Activated CD4-positive, alpha-beta memory T cell treated with anti-CD3 and anti-CD28 coated beads for 36 hours (primary cell): ENCODE measurements around the gene ABCA3. TPM values are rescaled to one million over a fixed set of nuclear protein-coding genes. Genes with fewer than 3 reads are reported as not detected.

Experiments used
- CTCF ChIA-PET: fragments of 350-600 bp; sonication (Branson Sonifier 250); formaldehyde crosslinking; loops from one replicate; lab custom pipeline; 2021; ENCODE audit warnings: antibody characterized with exemption, inconsistent platforms; lab: Charles Lee
- POLR2A ChIA-PET: fragments of 350-600 bp; sonication (Branson Sonifier 250); formaldehyde crosslinking; loops from one replicate; lab custom pipeline; 2021; ENCODE audit warnings: antibody characterized with exemption; lab: Charles Lee
- DNase-seq: peaks from one replicate; pipeline ENCODE4 v3.0.0-alpha.2; 2020
- H3K27ac Mint-ChIP-seq: one replicate; pipeline ENCODE4 v1.8.0; 2021; ENCODE audit warnings: mixed read lengths
- H3K27me3 Mint-ChIP-seq: one replicate; pipeline ENCODE4 v1.8.0; 2021; ENCODE audit warnings: mixed read lengths
- H3K36me3 Mint-ChIP-seq: one replicate; pipeline ENCODE4 v1.8.0; 2021; ENCODE audit warnings: mixed read lengths
- H3K4me1 Mint-ChIP-seq: one replicate; pipeline ENCODE4 v1.8.0; 2021; ENCODE audit warnings: low read depth, mixed read lengths
- H3K4me3 Mint-ChIP-seq: one replicate; pipeline ENCODE4 v1.8.0; 2021; ENCODE audit warnings: mild to moderate bottlenecking, mixed read lengths
- H3K9me3 Mint-ChIP-seq: one replicate; pipeline ENCODE4 v1.8.0; 2021; ENCODE audit warnings: mixed read lengths
- intact Hi-C: fragments of 100-400 bp; cut with micrococcal nuclease; formaldehyde crosslinking; loops from one replicate; pipeline ENCODE4 v1.15.1; 2023
- total RNA-seq, 2 experiments: library from RNA; stranded (reverse); gene quantifications; one replicate each; pipeline ENCODE4 v1.2.3, GENCODE V29; 2021

The ABCA3 gene
- total RNA-seq, 2 experiments from 2014 or later, result 6.1 to 6.4 TPM

DNA sequence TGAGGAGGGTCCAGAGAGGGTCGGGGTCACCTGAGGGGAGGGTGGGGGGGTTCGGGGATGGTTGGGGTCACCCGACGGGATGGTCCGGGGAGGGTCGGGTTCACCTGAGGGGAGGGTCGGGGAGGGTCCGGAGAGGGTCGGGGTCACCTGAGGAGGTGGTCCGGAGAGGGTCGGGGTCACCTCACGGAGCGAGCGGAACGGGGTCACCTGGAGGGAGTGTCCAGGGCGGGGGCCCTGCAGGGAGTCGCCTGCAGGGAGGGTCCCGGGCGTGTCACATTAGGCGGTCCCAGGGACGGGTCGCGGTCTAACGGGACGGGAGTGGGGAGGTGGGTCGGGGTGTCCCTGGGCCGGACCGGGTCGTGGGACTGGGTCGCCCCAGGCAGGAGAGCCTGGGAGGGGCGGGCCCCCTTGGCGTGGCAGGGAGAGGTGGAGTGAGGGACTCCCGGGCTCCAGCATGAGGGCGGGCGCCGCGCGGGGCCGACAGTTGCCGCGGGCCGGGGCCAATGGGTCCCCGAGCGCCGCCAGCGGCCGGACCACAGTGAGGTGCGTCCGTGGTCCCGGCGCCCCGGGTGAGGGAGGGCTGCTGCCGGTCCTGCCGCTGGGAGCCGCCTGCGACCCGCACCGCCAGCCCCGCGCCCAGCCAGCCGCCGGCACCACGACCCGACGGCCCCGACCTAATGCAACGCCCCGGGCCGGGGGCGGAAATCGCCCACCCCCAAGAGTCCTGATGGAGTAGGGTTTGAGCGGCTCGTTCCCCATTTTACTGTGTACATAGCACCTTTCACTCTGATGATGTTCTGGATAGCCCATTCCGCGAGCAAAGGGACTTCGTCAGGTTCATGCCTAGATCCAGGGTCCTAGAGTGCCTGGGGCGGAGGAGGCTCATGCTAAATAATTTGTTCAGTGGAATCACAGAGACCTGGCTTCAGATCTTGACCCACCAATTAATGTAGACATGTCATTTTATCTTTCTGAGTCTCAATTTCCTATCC, 1.2 kb upstream of the ABCA3 start:
- Mint-ChIP-seq H3K27ac (no peak overlapping the region), H3K4me1 (peaks cover 22% of the 10 kb centered on the region), H3K36me3 (peaks cover 2% of the 10 kb centered on the region), H3K27me3 (peaks cover 6% of the 10 kb centered on the region), H3K9me3 (no peaks in the 10 kb centered on the region), H3K4me3 (no peak overlapping the region)
- intact Hi-C loops, result loop anchor here (2.0 kb wide), 2 partner anchors 87 to 159 kb away; partner anchors contain the start of gene CCNF
- ChIA-PET CTCF (interaction anchor here (1.0 kb wide), 1 partner anchor 145 kb away, joined by 3 read pairs; no protein-coding TSS in a partner anchor), POLR2A (no interaction called here)
- DNase-seq, result no peak

DNA sequence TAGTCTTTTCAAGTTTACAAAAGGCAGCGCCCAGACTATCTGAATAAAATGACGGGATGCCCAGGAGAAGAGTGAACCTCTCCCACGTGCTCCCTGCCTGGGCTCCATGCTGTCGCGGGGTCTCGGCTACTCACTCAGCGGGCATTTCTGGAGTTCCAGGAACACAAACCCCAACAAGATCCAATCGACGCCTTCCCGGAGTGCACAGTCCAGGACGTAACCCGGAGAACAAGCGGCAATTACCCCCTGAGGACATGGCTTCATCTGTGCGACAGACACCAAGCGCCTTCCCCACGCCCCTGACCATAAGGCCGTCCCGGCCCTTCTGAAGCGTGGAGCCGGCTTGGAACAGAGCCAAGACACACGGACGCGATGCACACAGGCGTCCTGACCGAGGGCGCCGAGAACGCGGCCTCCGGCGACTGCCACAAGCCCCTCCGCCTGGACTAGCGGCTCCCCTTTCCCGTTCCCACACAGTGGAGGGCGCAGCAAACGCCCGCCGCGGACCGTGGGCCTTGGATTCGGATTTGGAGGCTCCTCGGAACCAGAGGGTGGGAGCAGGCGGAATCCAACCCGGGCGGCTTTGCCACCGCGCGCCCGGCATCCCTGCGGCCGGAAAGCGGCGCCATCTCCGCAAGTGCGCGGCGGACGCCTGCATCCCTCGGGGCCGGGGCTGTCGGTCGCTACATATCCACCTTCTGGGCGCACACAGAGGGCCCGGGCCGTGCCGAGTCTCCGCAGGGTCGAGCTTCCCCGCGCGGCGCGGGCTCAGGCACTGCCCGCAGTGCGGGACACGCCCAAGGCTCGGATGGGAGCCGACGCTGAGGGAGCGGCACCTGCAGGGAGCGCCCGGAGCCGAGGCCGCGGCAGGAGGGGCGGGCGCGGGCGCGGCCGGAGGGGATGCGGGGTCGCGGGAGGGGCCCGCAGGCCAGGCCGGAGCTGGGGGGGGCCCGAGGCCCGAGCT, 725 bp downstream of the ABCA3 start:
- intact Hi-C loops, result loop anchor here (1.0 to 2.0 kb wide), 3 partner anchors 89 to 161 kb away; partner anchors contain the start of gene CCNF
- DNase-seq, result peak; percentile 51
- peak overlapping the region; percentile 76 for H3K4me3 Mint-ChIP-seq
- POLR2A ChIA-PET, result no interaction called here
- no peak overlapping the region for H3K27ac Mint-ChIP-seq
- no peaks in the 10 kb centered on the region for H3K9me3 Mint-ChIP-seq
- H3K4me1 Mint-ChIP-seq, result peaks cover 22% of the 10 kb centered on the region
- H3K27me3 Mint-ChIP-seq, result peaks cover 4% of the 10 kb centered on the region
- CTCF ChIA-PET, result interaction anchor here (0.6 to 1.4 kb wide), 14 partner anchors 18 to 175 kb away, joined by 3 to 7 read pairs (median 4); partner anchors contain the start of genes CCNF, ECI1 and TEDC2
- peaks cover 2% of the 10 kb centered on the region for H3K36me3 Mint-ChIP-seq

DNA sequence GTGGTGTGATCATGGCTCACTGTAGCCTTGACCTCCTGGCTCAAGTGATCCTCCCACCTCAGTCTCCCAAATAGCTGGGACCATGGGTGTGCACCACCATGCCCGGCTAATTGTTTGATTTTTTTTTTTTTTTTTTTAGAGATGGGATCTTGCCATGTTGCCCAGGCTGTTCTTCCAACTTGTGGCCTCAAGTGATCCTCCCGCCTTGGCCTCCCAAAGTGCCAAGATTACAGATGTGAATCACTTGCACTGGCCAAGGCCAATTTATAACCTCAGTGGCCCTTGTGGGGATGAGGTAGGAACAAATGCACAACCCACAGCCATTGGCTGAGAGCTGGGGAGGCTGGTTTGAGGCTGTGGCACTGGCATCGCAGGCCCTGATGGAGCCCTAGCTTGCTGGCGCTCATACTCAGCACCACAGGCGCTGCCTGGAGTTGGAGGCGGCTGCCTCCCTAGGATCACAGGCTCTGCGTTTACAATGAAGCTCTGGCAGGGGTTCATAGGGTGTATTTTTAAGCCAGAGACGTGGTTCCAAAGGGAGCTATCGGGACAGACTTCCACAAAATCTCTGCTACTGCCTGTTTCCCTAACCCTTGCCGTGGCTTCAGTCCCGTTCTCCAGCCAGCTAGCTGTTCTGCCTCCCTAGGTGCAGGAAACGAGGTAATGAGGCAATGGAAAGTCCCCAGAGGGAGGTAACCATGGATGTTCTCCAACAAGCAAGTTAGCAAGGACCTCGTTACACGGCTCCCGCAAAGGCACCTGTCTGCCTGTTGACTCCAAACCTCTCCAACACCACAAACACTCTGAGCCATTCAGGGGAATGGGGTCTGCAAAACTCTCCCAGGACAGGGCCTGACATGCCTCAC, 2.9 kb downstream of the ABCA3 start:
- Mint-ChIP-seq H3K9me3 (no peaks in the 10 kb centered on the region), H3K4me3 (no peak overlapping the region), H3K36me3 (peaks cover 2% of the 10 kb centered on the region), H3K27ac (no peak overlapping the region), H3K4me1 (peaks cover 19% of the 10 kb centered on the region), H3K27me3 (peaks cover 4% of the 10 kb centered on the region)
- POLR2A ChIA-PET, result no interaction called here
- intact Hi-C loops, result no loop called here
- no peak for DNase-seq
- CTCF ChIA-PET, result no interaction called here

DNA sequence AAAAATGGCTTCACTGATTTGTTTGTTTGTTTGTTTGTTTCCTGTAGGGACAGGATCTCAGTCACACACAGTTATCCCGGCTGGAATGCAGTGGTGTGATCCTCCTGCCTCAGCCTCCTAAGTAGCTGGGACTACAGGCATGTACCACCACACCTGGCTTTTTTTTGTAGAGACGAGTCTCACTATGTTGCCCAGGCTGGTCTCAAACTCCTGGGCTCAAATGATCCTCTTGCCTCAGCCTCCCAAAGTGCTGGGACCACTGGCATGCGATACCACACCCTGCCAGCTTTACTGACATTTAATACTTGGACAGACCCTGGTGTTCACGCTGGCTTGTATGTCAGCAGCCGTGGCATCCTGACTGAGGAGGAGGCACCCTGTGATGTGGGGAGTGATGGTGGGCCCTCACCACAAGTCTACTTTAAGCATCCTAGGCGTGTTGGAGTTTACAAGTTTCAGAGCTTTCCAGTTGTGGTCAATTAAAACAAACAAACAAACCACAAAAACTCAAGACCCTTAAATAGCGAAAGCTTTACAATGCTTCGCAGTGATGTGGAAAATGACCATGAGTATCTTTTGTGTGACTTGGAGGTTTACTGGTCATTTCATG, 5.1 kb downstream of the ABCA3 start:
- H3K4me3 Mint-ChIP-seq, result no peak overlapping the region
- ChIA-PET CTCF (interaction anchor here (1.2 kb wide), 1 partner anchor 9 kb away, joined by 3 read pairs; no protein-coding TSS in a partner anchor), POLR2A (no interaction called here)
- no peaks in the 10 kb centered on the region for H3K36me3 Mint-ChIP-seq
- DNase-seq, result no peak
- no peaks in the 10 kb centered on the region for H3K9me3 Mint-ChIP-seq
- intact Hi-C loops, result no loop called here
- no peak overlapping the region for H3K27ac Mint-ChIP-seq
- peaks cover 17% of the 10 kb centered on the region for H3K4me1 Mint-ChIP-seq
- no peaks in the 10 kb centered on the region for H3K27me3 Mint-ChIP-seq

DNA sequence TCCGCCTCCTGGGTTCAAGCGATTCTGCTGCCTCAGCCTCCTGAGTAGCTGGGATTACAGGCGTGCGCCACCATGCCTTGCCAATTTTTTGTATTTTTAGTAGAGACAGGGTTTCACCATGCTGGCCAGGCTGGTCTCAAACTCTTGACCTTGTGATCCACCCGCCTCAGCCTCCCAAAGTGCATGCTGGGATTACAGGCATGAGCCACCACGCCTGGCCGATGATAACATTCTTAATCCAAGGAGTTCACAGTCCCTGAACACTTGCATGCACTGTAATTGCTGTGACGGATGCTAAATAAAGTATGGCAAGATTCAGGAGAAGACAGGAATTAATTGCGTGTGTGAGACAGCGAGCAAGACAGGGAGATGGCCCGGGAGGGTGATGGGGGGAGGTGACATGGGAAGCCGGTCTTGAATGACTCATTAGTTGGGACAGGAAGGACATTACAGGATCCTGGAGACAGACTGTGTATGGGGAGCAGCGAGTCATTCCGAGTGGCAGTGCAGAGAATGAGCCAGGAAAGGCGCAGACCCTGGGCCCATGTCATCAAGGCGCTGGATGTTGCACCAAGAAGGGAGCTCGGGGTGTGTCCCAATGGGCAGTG, 6.7 kb downstream of the ABCA3 start:
- no peaks in the 10 kb centered on the region for H3K27me3 Mint-ChIP-seq
- peaks cover 9% of the 10 kb centered on the region for H3K4me1 Mint-ChIP-seq
- H3K27ac Mint-ChIP-seq, result no peak overlapping the region
- no peaks in the 10 kb centered on the region for H3K36me3 Mint-ChIP-seq
- no peak for DNase-seq
- H3K9me3 Mint-ChIP-seq, result no peaks in the 10 kb centered on the region
- ChIA-PET CTCF (interaction anchor here (1.2 kb wide), 1 partner anchor 11 kb away, joined by 3 read pairs; no protein-coding TSS in a partner anchor), POLR2A (no interaction called here)
- no peak overlapping the region for H3K4me3 Mint-ChIP-seq
- intact Hi-C loops, result no loop called here

DNA sequence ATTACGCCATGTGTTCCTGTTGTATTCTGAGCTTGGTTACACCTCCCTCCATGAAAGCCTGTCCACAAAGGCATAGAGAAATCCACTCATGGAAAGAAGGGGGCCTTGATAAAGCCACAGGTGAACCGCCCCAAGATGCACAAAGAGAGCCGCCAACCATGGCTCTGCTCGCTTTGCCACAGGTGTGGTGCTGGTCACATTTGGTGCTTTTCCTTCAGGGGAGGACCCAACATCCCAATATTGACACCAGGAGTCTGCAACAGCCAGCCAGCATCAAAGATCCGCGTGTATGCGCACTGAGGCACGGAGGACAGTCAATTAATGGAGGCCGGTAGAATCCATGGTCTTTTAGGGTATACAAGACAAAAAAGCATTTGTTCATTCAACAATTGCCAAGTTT, 7.3 kb downstream of the ABCA3 start:
- no peak overlapping the region for H3K4me3 Mint-ChIP-seq
- POLR2A ChIA-PET, result no interaction called here
- no peak for DNase-seq
- no peaks in the 10 kb centered on the region for H3K36me3 Mint-ChIP-seq
- peaks cover 4% of the 10 kb centered on the region for H3K4me1 Mint-ChIP-seq
- intact Hi-C loops, result no loop called here
- no peak overlapping the region for H3K27ac Mint-ChIP-seq
- H3K9me3 Mint-ChIP-seq, result no peaks in the 10 kb centered on the region
- no peaks in the 10 kb centered on the region for H3K27me3 Mint-ChIP-seq
- CTCF ChIA-PET, result no interaction called here

DNA sequence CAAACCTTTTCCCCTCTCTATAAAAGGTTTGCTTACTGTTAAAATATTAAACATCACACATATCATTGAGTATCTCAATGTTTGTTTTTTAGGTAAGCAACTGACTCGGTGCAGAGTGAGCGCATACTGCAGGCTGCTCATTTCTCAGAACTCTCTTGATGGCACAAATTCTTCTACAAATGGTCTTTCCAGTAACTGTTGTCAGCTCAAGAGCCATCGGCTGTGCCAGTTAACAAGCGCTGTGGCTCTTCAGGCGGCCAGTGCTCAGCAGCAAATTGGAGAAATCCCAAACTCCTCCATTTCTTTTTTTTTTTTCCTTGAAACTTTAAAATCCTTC, 8.6 kb downstream of the ABCA3 start:
- Mint-ChIP-seq H3K36me3 (no peaks in the 10 kb centered on the region), H3K27me3 (no peaks in the 10 kb centered on the region), H3K4me3 (no peak overlapping the region), H3K4me1 (no peaks in the 10 kb centered on the region), H3K9me3 (no peaks in the 10 kb centered on the region), H3K27ac (no peak overlapping the region)
- POLR2A ChIA-PET, result no interaction called here
- CTCF ChIA-PET, result interaction anchor here (1.3 kb wide), 1 partner anchor 169 kb away, joined by 4 read pairs; no protein-coding TSS in a partner anchor
- intact Hi-C loops, result no loop called here
- DNase-seq, result no peak

DNA sequence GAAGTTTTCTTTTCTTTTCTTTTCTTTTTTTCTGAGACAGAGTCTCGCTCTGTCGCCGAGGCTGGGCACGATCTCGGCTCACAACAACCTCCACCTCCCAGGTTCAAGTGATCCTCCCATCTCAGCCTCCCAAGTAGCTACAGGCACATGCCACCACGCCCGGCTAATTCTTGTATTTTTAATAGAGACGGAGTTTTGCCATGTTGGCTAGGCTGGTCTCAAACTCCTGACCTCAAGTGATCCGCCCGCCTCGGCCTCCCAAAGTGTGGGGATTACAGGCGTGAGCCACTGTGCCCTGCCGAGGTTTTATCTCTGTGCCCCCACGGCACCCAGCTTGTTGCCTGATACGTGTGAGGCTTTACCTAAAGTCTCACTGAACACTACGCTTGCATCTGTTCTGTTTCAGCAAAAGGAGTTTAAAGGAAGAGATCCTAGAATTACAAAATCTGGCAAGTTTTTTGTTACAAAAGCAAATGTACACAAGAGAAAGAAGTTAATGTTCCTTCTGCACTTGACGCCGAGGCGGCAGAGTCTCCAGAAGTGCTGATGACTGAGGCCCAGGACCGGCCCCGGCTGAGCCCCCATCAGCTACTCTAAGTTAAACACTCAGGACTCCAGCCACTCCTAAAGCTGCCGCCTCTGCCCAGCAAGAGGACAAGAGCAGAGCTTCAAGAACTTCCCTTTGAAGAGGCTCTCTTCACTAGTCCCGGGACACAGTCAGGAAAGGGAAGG, 9.2 kb downstream of the ABCA3 start:
- H3K27me3 Mint-ChIP-seq, result no peaks in the 10 kb centered on the region
- intact Hi-C loops, result no loop called here
- no peaks in the 10 kb centered on the region for H3K36me3 Mint-ChIP-seq
- no peak overlapping the region for H3K27ac Mint-ChIP-seq
- H3K4me3 Mint-ChIP-seq, result no peak overlapping the region
- DNase-seq, result no peak
- ChIA-PET POLR2A (no interaction called here), CTCF (interaction anchor here (1.3 kb wide), 1 partner anchor 170 kb away, joined by 4 read pairs; no protein-coding TSS in a partner anchor)
- no peaks in the 10 kb centered on the region for H3K9me3 Mint-ChIP-seq
- H3K4me1 Mint-ChIP-seq, result no peaks in the 10 kb centered on the region

DNA sequence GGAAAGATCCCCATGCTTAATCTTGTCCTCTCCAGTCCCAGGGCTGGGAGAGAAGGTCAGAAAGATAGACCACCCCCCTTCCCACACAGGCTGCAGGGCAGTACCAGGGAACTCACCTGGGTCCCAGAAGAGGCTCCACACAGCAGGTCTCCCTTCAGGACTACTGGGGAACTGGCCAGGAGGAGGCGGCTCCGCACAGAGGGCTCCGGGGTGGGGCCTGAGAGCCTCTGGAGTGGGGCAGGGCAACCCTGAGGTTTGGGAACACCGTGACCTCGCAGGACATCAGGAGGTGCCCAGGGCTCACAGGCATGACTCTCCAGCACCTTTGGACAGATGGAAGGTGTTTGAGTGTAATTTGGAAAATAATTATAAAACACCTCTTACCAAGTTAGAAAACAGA, 11.0 kb downstream of the ABCA3 start:
- no peak overlapping the region for H3K27ac Mint-ChIP-seq
- ChIA-PET POLR2A (no interaction called here), CTCF (no interaction called here)
- DNase-seq, result no peak
- intact Hi-C loops, result no loop called here
- no peak overlapping the region for H3K4me3 Mint-ChIP-seq
- no peaks in the 10 kb centered on the region for H3K9me3 Mint-ChIP-seq
- H3K4me1 Mint-ChIP-seq, result no peaks in the 10 kb centered on the region
- H3K27me3 Mint-ChIP-seq, result no peaks in the 10 kb centered on the region
- peaks cover 1% of the 10 kb centered on the region for H3K36me3 Mint-ChIP-seq

DNA sequence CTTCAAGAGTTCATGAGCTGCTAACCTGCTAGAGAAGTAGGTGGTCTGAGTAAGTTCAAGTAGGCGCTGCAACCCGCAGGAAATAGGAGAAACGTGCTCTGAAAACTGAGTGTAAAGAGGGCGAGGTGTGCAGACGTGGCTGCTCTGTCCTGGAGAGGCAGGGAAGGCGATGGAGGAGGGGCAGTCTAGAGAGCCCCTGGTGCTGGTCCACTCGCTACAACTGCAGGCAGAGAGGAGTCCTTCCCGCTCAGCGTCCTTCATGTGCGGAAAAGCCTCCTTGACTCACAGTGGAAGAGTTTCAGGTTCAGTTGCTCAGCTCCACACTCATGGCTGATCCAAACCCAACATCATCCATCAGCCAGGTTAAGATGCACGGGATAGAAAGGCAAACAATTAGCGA, 12.1 kb downstream of the ABCA3 start:
- ChIA-PET POLR2A (no interaction called here), CTCF (interaction anchor here (0.7 kb wide), 1 partner anchor 261 kb away, joined by 3 read pairs; no protein-coding TSS in a partner anchor)
- intact Hi-C loops, result no loop called here
- Mint-ChIP-seq H3K9me3 (no peaks in the 10 kb centered on the region), H3K27me3 (no peaks in the 10 kb centered on the region), H3K4me3 (no peak overlapping the region), H3K4me1 (no peaks in the 10 kb centered on the region), H3K27ac (no peak overlapping the region), H3K36me3 (peaks cover 1% of the 10 kb centered on the region)
- DNase-seq, result no peak
